Measurements from ENCODE around the gene CCT2.
A peak's percentile ranks its signal among the peaks of the same experiment; 100 is the strongest.

The CCT2 gene

GRCh38 chr12:69644511-69644910 is 59.3 kb downstream of the CCT2 start:
- no peak for DNase-seq

GRCh38 chr12:69645031-69645430 is 59.8 kb downstream of the CCT2 start:
- no peak for DNase-seq

- DNase-seq: no peak
These were observed 61.9 kb downstream of the CCT2 start for GRCh38 chr12:69647178-69647577.

GRCh38 chr12:69648476-69648875 is 63.2 kb downstream of the CCT2 start:
- peak in 1 of 2 experiments; percentile 22 for DNase-seq

GRCh38 chr12:69649529-69649928 is 64.3 kb downstream of the CCT2 start:
- DNase-seq: no peak

All from SW 1271 (cell line).